MM.1S (cell line): ENCODE data around the gene USP37.

Source experiments
- DNase-seq: peaks from one replicate; pipeline ENCODE4 v3.0.0-alpha.2; 2015
- H2AFZ ChIP-seq: fragments of 300-600 bp; sonication (generic); 2 replicates; pipeline ENCODE4 v1.6.0; 2016; ENCODE audit warnings: antibody characterized with exemption, low read length
- H3F3A ChIP-seq: fragments of 300-600 bp; sonication (generic); 2 replicates; pipeline ENCODE4 v1.6.1; 2016; ENCODE audit warnings: mild to moderate bottlenecking, antibody characterized with exemption, low read length, moderate library complexity, mixed read lengths; ENCODE audit not compliant: insufficient read depth
- H3K27ac ChIP-seq: fragments of 300-600 bp; sonication (generic); 2 replicates; pipeline ENCODE4 v1.5.1; 2016; ENCODE audit warnings: mild to moderate bottlenecking, low read length
- H3K27me3 ChIP-seq: fragments of 300-600 bp; sonication (generic); replicated peaks from 2 replicates; pipeline ENCODE4 v1.6.0; 2016; ENCODE audit warnings: low read length; ENCODE audit not compliant: insufficient read depth
- H3K36me3 ChIP-seq: fragments of 300-600 bp; sonication (generic); replicated peaks from 2 replicates; pipeline ENCODE4 v1.6.1; 2016; ENCODE audit warnings: mild to moderate bottlenecking, low read length, mixed read lengths; ENCODE audit not compliant: insufficient read depth
- H3K4me1 ChIP-seq: fragments of 300-600 bp; sonication (generic); 2 replicates; pipeline ENCODE4 v1.6.1; 2016; ENCODE audit warnings: low read length, mixed read lengths
- H3K4me2 ChIP-seq: fragments of 300-600 bp; sonication (generic); 2 replicates; pipeline ENCODE4 v1.6.0; 2016; ENCODE audit warnings: low read depth, low read length
- H3K4me3 ChIP-seq: fragments of 300-600 bp; sonication (generic); 2 replicates; pipeline ENCODE4 v1.5.1; 2016; ENCODE audit warnings: low read length, mixed read lengths
- H3K79me2 ChIP-seq: fragments of 300-600 bp; sonication (generic); 2 replicates; pipeline ENCODE4 v1.6.1; 2016; ENCODE audit warnings: mixed run types, low read length, mixed read lengths
- H3K9ac ChIP-seq: fragments of 300-600 bp; sonication (generic); 2 replicates; pipeline ENCODE4 v1.6.1; 2016; ENCODE audit warnings: low read length, mixed read lengths
- H3K9me2 ChIP-seq: fragments of 300-600 bp; sonication (generic); replicated peaks from 2 replicates; pipeline ENCODE4 v1.6.1; 2016; ENCODE audit warnings: mild to moderate bottlenecking, low read length, mixed read lengths; ENCODE audit not compliant: insufficient read depth
- H3K9me3 ChIP-seq: fragments of 300-600 bp; sonication (generic); replicated peaks from 2 replicates; pipeline ENCODE4 v1.6.1; 2016; ENCODE audit warnings: mild to moderate bottlenecking, low read length, mixed read lengths; ENCODE audit not compliant: insufficient read depth
- H4K20me1 ChIP-seq: fragments of 300-600 bp; sonication (generic); 2 replicates; pipeline ENCODE4 v1.6.1; 2016; ENCODE audit warnings: mild to moderate bottlenecking, low read length, moderate library complexity, mixed read lengths; ENCODE audit not compliant: insufficient read depth
- EZH2 ChIP-seq: fragments of 300-600 bp; sonication (generic); optimal IDR thresholded peaks from 2 replicates; pipeline ENCODE3; 2017; ENCODE audit warnings: low read depth, mild to moderate bottlenecking, antibody characterized with exemption, low read length, mixed read lengths
- EZH2phosphoT487 ChIP-seq: fragments of 300-600 bp; sonication (generic); IDR thresholded peaks from 2 replicates; pipeline ENCODE4 v1.6.1; 2018; ENCODE audit warnings: antibody characterized with exemption, low read length
- TF ChIP-seq, protein P1 (sequence below): fragments of 300-600 bp; sonication (generic); IDR thresholded peaks from 2 replicates; pipeline ENCODE4 v1.5.1; 2016; ENCODE audit warnings: antibody characterized with exemption, low read length, mixed read lengths

USP37 gene

DNA sequence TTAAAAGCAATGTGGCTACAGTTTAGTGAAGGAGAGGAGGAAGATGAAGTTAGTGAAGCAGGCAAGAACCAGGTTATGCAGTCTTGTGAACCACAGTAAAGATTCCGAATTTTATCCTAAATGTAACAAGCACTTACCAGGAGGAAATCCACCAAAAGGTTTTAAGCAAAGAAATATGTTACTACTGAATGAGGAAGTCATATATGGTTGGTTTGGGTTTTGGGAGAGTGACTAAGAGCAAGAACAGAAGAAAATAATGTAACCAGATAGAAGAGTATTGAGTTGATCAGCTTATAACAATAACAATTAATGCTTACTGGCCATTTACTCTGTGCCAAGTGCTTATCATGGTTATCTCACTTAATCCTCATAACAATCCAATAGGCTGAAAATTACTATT lies 1.9 kb downstream of the USP37 start:
- Histone ChIP-seq H3K4me1 (peaks cover 26% of the 10 kb centered on the region), H3K36me3 (0 out of 2 replicates have a peak, but pooled peaks cover 7% of the 10 kb centered on the region), H3K27me3 (no peaks in the 10 kb centered on the region), H3F3A (peaks cover 22% of the 10 kb centered on the region), H3K9ac (peak overlapping the region; percentile 90; the same call in 1 of the 2 replicates), H3K4me2 (peak overlapping the region; percentile 78), H3K9me2 (no peaks in the 10 kb centered on the region), H4K20me1 (peaks cover 3% of the 10 kb centered on the region; the same call in 1 of the 2 replicates), H2AFZ (no peak overlapping the region), H3K79me2 (peaks cover 91% of the 10 kb centered on the region), H3K4me3 (0 out of 2 replicates have a peak overlapping the region, but pooled peaks have one; percentile 89), H3K27ac (no peak overlapping the region), H3K9me3 (no peaks in the 10 kb centered on the region)
- DNase-seq, result no peak
- TF ChIP-seq, protein P1, sequence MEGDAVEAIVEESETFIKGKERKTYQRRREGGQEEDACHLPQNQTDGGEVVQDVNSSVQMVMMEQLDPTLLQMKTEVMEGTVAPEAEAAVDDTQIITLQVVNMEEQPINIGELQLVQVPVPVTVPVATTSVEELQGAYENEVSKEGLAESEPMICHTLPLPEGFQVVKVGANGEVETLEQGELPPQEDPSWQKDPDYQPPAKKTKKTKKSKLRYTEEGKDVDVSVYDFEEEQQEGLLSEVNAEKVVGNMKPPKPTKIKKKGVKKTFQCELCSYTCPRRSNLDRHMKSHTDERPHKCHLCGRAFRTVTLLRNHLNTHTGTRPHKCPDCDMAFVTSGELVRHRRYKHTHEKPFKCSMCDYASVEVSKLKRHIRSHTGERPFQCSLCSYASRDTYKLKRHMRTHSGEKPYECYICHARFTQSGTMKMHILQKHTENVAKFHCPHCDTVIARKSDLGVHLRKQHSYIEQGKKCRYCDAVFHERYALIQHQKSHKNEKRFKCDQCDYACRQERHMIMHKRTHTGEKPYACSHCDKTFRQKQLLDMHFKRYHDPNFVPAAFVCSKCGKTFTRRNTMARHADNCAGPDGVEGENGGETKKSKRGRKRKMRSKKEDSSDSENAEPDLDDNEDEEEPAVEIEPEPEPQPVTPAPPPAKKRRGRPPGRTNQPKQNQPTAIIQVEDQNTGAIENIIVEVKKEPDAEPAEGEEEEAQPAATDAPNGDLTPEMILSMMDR, result no peak
- no peak for TF ChIP-seq EZH2phosphoT487
- no peak for TF ChIP-seq EZH2

GRCh38 chr2:218564056-218564455 lies 4.1 kb downstream of the USP37 start:
- DNase-seq, result no peak
- TF ChIP-seq EZH2phosphoT487, result no peak
- TF ChIP-seq, protein P1, result no peak
- TF ChIP-seq EZH2, result no peak
- Histone ChIP-seq H3K36me3 (0 out of 2 replicates have a peak, but pooled peaks cover 11% of the 10 kb centered on the region), H3K9me2 (no peaks in the 10 kb centered on the region), H3K27ac (no peak overlapping the region), H2AFZ (no peak overlapping the region), H3K4me1 (peaks cover 14% of the 10 kb centered on the region), H3F3A (peaks cover 4% of the 10 kb centered on the region), H3K79me2 (peaks cover 78% of the 10 kb centered on the region), H3K9ac (no peak overlapping the region), H3K9me3 (no peaks in the 10 kb centered on the region), H4K20me1 (no peaks in the 10 kb centered on the region), H3K27me3 (no peaks in the 10 kb centered on the region), H3K4me3 (no peak overlapping the region), H3K4me2 (no peak overlapping the region)

GRCh38 chr2:218558986-218559385 lies 9.2 kb downstream of the USP37 start:
- Histone ChIP-seq H3K27me3 (no peaks in the 10 kb centered on the region), H3K9me2 (no peaks in the 10 kb centered on the region), H3K4me3 (no peak overlapping the region), H3K9me3 (no peaks in the 10 kb centered on the region), H3K79me2 (peaks cover 31% of the 10 kb centered on the region), H3F3A (no peaks in the 10 kb centered on the region), H3K4me2 (no peak overlapping the region), H3K9ac (no peak overlapping the region), H3K36me3 (0 out of 2 replicates have a peak, but pooled peaks cover 20% of the 10 kb centered on the region), H3K4me1 (no peaks in the 10 kb centered on the region), H2AFZ (no peak overlapping the region), H4K20me1 (no peaks in the 10 kb centered on the region), H3K27ac (no peak overlapping the region)
- TF ChIP-seq EZH2 (no peak), EZH2phosphoT487 (no peak)
- TF ChIP-seq, protein P1, result no peak
- DNase-seq, result no peak
